Endothelial cell of umbilical vein (primary cell): ENCODE measurements around the gene SLC5A5. TPM values are rescaled to one million over a fixed set of nuclear protein-coding genes. Genes with fewer than 3 reads are reported as not detected.

ENCODE experiments used
- BruUV-seq: library from RNA; stranded (reverse); fragments of 400-500 nt; replicated peaks from 2 replicates; lab custom pipeline; 2021; lab: Mats Ljungman, UMichigan
- CTCF ChIA-PET: fragments of 300-600, 350-600 bp; sonication (Branson Sonifier 250); formaldehyde crosslinking; loops from one replicate; lab custom pipeline; 2021; ENCODE audit warnings: antibody characterized with exemption, inconsistent platforms; lab: Charles Lee
- POLR2A ChIA-PET: fragments of 300-600, 350-600 bp; sonication (Branson Sonifier 250); formaldehyde crosslinking; loops from one replicate; lab custom pipeline; 2021; ENCODE audit warnings: antibody characterized with exemption, inconsistent platforms; lab: Charles Lee
- DNase-seq: peaks from one replicate; pipeline ENCODE4 v3.0.0-alpha.2; 2011; ENCODE audit warnings: low read depth, low spot score
- FAIRE-seq: peaks from 2 replicates; lab custom pipeline; 2011; peaks lifted over from hg19 to GRCh38; lab: Jason Lieb, UNC
- H2AFZ ChIP-seq: 2 replicates; pipeline ENCODE4 v1.6.0; 2012; ENCODE audit warnings: low read depth, low read length, control low read depth, inconsistent platforms
- H3K27ac ChIP-seq: 2 replicates; pipeline ENCODE4 v1.5.1; 2011; ENCODE audit warnings: low read depth, mild to moderate bottlenecking, control low read depth, low read length, moderate library complexity; ENCODE audit not compliant: insufficient read depth
- H3K27me3 ChIP-seq, 2 experiments: 2 replicates each; pipeline versions ENCODE4 v1.6.0 to v1.6.1; 2011; ENCODE audit warnings: low read length in 2 of 2, mixed read lengths in 1 of 2; ENCODE audit not compliant: control insufficient read depth in 2 of 2, insufficient read depth in 2 of 2
- H3K36me3 ChIP-seq, 2 experiments: 2 replicates in 1 of 2; 3 replicates in 1 of 2; pipeline ENCODE4 v1.5.1; 2011; ENCODE audit warnings: low read length in 2 of 2, mild to moderate bottlenecking in 1 of 2, moderate library complexity in 1 of 2; ENCODE audit not compliant: control insufficient read depth in 2 of 2, insufficient read depth in 2 of 2; ENCODE audit errors: extremely low read depth in 1 of 2
- H3K4me1 ChIP-seq: 3 replicates; pipeline ENCODE4 v1.5.1; 2011; ENCODE audit warnings: mild to moderate bottlenecking, low read length; ENCODE audit not compliant: control insufficient read depth, insufficient read depth; ENCODE audit errors: extremely low read depth
- H3K4me2 ChIP-seq: 2 replicates; pipeline ENCODE4 v1.6.1; 2011; ENCODE audit warnings: low read length, control low read depth, mixed read lengths; ENCODE audit not compliant: insufficient read depth
- H3K4me3 ChIP-seq, 3 experiments: fragments of 200-600 bp in 1 of 3; sonication (generic), shearing (Covaris generic) in 1 of 3; replicated peaks in 1 of 3; 2 replicates each; pipeline ENCODE4 v1.5.1; 2011 to 2016; ENCODE audit warnings: control low read depth in 3 of 3, low read length in 3 of 3, mild to moderate bottlenecking in 2 of 3, inconsistent platforms in 1 of 3, low read depth in 1 of 3, moderate library complexity in 1 of 3; ENCODE audit not compliant: insufficient read depth in 1 of 3
- H3K79me2 ChIP-seq: 2 replicates; pipeline ENCODE4 v1.6.0; 2012; ENCODE audit warnings: low read length, inconsistent platforms; ENCODE audit not compliant: control insufficient read depth, insufficient read depth
- H3K9ac ChIP-seq: replicated peaks from 2 replicates; pipeline ENCODE3; 2011; ENCODE audit warnings: low read length, control low read depth; ENCODE audit not compliant: insufficient read depth; ENCODE audit errors: extremely low read depth
- H3K9me1 ChIP-seq: replicated peaks from 3 replicates; pipeline ENCODE4 v1.6.0; 2011; ENCODE audit warnings: mild to moderate bottlenecking, low read length; ENCODE audit not compliant: control insufficient read depth, insufficient read depth; ENCODE audit errors: extremely low read depth
- H3K9me3 ChIP-seq: replicated peaks from 2 replicates; pipeline ENCODE4 v1.5.1; 2012; ENCODE audit warnings: low read length, inconsistent platforms; ENCODE audit not compliant: control insufficient read depth, insufficient read depth
- H4K20me1 ChIP-seq: replicated peaks from 2 replicates; pipeline ENCODE3; 2011; ENCODE audit warnings: mild to moderate bottlenecking, low read length; ENCODE audit not compliant: control insufficient read depth, insufficient read depth; ENCODE audit errors: extremely low read depth
- FOS ChIP-seq: IDR thresholded peaks from 2 replicates; pipeline ENCODE4 v1.6.1; 2011; ENCODE audit warnings: mild to moderate bottlenecking, low read length, moderate library complexity, borderline replicate concordance; ENCODE audit not compliant: insufficient read depth
- GATA2 ChIP-seq: IDR thresholded peaks from 2 replicates; pipeline ENCODE4 v1.7.0; 2011; ENCODE audit warnings: low read depth, mild to moderate bottlenecking, moderate library complexity, mixed read lengths, low read length; ENCODE audit not compliant: insufficient read length, insufficient read depth
- POLR2A ChIP-seq: IDR thresholded peaks from 2 replicates; pipeline ENCODE4 v1.6.1; 2012; ENCODE audit warnings: low read depth, mild to moderate bottlenecking, control low read depth, low read length
- POLR2AphosphoS5 ChIP-seq: IDR thresholded peaks from 2 replicates; pipeline ENCODE4 v1.6.1; 2012; ENCODE audit warnings: low read depth, mild to moderate bottlenecking, control low read depth, low read length, moderate library complexity; ENCODE audit not compliant: insufficient read depth
- dilution Hi-C: fragments of 300-500 bp; cut with MboI; formaldehyde crosslinking; loops from one replicate; pipeline ENCODE4 v1.15.0; 2019; ENCODE audit warnings: low sequenced_read_pairs; ENCODE audit not compliant: extremely low pct_ligation_motif_present
- intact Hi-C: fragments of 100-400 bp; cut with micrococcal nuclease; formaldehyde crosslinking; loops from one replicate; pipeline ENCODE4 v1.10.0; 2022
- polyA plus RNA-seq, 4 experiments: library from polyadenylated mRNA; depleted of rRNA in 3 of 4; stranded (reverse) in 3 of 4; unstranded in 1 of 4; fragments of >200 nt; gene quantifications; 2 replicates each; pipeline versions ENCODE4 v1.2.1 to v1.2.3, GENCODE V29; 2011 to 2012; ENCODE audit warnings: missing spikeins in 1 of 4
- total RNA-seq: library from RNA; stranded (reverse); gene quantifications from 2 replicates; pipeline ENCODE4 v1.2.3, GENCODE V29; 2021
- TF ChIP-seq, protein P1 (sequence below): IDR thresholded peaks from 2 replicates; pipeline ENCODE4 v1.6.1; 2011; ENCODE audit not compliant: insufficient read depth, insufficient read length
- TF ChIP-seq, protein P2 (sequence below), 2 donors: IDR thresholded peaks; 1 replicate in 1 of 2; 2 replicates in 1 of 2; pipeline ENCODE4 v1.5.1; 2011; ENCODE audit warnings: low read length in 2 of 2, mild to moderate bottlenecking in 2 of 2, moderate library complexity in 2 of 2, control low read depth in 1 of 2, inconsistent platforms in 1 of 2, low read depth in 1 of 2; ENCODE audit not compliant: insufficient read depth in 1 of 2; ENCODE audit errors: extremely low read depth in 1 of 2

Gene SLC5A5
- total and polyA plus RNA-seq, 2 donors (not counting 3 experiments of a cell fraction or from before 2014, with no cell fraction given) = not detected

DNA sequence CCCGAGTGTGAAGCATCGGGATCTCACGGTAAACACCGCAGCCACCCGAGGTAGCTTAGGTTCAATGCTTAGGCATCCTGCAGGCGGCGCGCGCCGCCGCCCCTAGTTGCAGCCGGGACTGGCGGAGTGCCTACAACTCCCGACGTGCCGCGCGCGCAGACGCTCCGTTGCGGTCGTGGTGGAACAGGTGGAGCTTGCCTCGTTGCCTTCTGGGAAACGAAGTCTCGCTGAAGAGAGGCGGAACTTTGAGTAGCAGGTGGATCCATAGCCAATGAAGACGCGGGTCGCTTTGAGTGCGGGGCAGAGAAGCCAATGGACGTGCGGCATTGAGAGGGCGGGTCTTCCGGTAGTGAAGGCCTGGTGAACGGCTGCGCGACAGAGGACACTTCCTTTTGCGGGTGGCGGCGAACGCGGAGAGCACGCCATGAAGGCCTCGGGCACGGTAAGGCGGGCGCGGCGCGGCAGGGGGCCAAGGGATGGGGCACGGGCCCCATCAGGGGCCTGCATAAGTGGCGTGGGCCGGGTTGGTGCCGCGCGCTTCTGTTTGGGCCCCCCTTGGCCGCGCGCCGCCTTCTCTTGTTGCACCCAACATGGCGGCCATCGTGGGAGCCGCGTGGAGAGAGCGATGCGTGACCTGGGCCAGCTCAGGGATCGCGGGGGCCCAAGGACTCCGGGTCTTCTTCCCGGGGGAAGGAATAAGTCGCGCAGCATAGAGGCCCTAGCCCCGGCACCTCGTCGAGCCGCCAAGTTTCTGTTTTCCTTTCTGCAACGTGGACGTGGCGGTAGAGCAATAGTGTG, 12.0 kb upstream of the SLC5A5 start, which contains the start of gene RPL18A:
Gene RPL18A (plus strand): TSS at position 378 of the 798 bp plus-strand sequence. CDS start 47 bp downstream, at position 425.
- Histone ChIP-seq H3K36me3 (peaks cover 19 to 31% of the 10 kb centered on the region in 2 experiments), H3K4me3 (peak within 1 kb of the TSS; percentile 83 to 96 (median 92)), H3K79me2 (peaks cover 32% of the 10 kb centered on the region), H4K20me1 (peaks cover 4% of the 10 kb centered on the region), H2AFZ (peak within 1 kb of the TSS; percentile 94), H3K4me2 (peak within 1 kb of the TSS; percentile 70), H3K27ac (peak within 1 kb of the TSS; percentile 42), H3K9me1 (no peaks in the 10 kb centered on the region), H3K27me3 (no peaks in the 10 kb centered on the region), H3K4me1 (peaks cover 15% of the 10 kb centered on the region), H3K9ac (peak within 1 kb of the TSS; percentile 95), H3K9me3 (no peaks in the 10 kb centered on the region)
- ChIA-PET CTCF (interaction anchor here (0.6 to 2.1 kb wide), 30 partner anchors 8 to 454 kb away, joined by 3 to 107 read pairs (median 4); partner anchors contain the start of genes BST2, CCDC124, JAK3 and MVB12A), POLR2A (interaction anchor here (0.6 to 1.6 kb wide), 15 partner anchors 9 to 468 kb away, joined by 3 to 18 read pairs (median 4); partner anchors contain the start of genes CCDC124, JAK3 and SLC5A5)
- dilution Hi-C loops = no loop called here
- BruUV-seq = TSS peak; percentile 85
- intact Hi-C loops = loop anchor here (1.0 kb wide), 2 partner anchors 73 to 138 kb away; no protein-coding TSS in a partner anchor
- FAIRE-seq (peak; percentile 98), DNase-seq (peak; percentile 100)
- TF ChIP-seq GATA2 = no peak
- peak; percentile 98 for TF ChIP-seq POLR2AphosphoS5
- TF ChIP-seq, protein P1, sequence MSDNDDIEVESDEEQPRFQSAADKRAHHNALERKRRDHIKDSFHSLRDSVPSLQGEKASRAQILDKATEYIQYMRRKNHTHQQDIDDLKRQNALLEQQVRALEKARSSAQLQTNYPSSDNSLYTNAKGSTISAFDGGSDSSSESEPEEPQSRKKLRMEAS = peak; percentile 19
- TF ChIP-seq POLR2A = peak; percentile 96
- no peak for TF ChIP-seq FOS
- TF ChIP-seq, protein P2, sequence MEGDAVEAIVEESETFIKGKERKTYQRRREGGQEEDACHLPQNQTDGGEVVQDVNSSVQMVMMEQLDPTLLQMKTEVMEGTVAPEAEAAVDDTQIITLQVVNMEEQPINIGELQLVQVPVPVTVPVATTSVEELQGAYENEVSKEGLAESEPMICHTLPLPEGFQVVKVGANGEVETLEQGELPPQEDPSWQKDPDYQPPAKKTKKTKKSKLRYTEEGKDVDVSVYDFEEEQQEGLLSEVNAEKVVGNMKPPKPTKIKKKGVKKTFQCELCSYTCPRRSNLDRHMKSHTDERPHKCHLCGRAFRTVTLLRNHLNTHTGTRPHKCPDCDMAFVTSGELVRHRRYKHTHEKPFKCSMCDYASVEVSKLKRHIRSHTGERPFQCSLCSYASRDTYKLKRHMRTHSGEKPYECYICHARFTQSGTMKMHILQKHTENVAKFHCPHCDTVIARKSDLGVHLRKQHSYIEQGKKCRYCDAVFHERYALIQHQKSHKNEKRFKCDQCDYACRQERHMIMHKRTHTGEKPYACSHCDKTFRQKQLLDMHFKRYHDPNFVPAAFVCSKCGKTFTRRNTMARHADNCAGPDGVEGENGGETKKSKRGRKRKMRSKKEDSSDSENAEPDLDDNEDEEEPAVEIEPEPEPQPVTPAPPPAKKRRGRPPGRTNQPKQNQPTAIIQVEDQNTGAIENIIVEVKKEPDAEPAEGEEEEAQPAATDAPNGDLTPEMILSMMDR (IDR thresholded peaks at IDR 0.05; ENCODE audit: extremely low read depth in 1 of 2, insufficient read depth in 1 of 2, low read depth in 1 of 2, low read length in 2 of 2) = peak; percentile 84 to 90
